Measurements from ENCODE around the gene TFDP1.

TFDP1 gene

DNA sequence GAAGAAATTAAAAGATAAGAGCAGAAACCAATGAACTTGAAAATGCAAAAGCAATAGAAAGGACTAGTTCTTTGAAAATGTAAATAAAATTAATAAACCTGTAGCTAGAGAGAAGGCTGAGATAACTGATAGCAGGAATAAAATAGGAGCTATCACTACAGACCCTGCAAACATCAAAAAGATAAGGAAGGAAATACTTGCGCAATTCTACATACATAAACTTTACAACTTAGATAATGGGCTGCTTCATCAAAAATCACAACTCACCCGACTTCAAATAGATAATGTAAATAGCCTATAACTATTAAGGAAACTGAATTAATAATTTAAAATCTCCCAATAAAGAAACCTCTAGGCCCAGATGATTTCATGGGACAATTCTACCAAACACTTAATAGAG, 77.0 kb downstream of the TFDP1 start:
- TF ChIP-seq, protein P1, sequence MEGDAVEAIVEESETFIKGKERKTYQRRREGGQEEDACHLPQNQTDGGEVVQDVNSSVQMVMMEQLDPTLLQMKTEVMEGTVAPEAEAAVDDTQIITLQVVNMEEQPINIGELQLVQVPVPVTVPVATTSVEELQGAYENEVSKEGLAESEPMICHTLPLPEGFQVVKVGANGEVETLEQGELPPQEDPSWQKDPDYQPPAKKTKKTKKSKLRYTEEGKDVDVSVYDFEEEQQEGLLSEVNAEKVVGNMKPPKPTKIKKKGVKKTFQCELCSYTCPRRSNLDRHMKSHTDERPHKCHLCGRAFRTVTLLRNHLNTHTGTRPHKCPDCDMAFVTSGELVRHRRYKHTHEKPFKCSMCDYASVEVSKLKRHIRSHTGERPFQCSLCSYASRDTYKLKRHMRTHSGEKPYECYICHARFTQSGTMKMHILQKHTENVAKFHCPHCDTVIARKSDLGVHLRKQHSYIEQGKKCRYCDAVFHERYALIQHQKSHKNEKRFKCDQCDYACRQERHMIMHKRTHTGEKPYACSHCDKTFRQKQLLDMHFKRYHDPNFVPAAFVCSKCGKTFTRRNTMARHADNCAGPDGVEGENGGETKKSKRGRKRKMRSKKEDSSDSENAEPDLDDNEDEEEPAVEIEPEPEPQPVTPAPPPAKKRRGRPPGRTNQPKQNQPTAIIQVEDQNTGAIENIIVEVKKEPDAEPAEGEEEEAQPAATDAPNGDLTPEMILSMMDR (conservative IDR thresholded peaks at IDR 0.05; ENCODE audit: control insufficient read depth, insufficient read depth, low read depth, low read length): no peak
- no peak for DNase-seq (ENCODE audit: low read depth)

DNA sequence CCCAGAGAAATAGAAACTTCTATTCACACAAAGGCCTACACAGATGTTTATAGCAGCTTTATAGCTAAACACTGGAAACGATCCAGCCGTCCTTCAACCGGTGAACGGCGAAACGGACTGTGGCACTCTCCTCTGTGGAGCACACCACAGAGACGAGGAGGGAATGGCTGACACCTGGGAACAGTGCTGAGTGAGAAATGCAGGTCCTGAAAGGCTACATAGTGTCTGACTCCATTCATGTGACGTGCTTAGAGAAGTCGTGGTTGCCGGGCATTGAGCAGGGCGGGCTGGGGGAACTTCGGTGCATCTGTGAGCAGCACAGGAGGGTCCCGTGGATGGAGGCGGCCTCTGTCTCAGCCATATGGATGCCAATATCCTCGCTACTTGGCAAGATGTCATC, 79.4 kb downstream of the TFDP1 start:
- no peak for DNase-seq (ENCODE audit: low read depth)
- H3K4me3 ChIP-seq (ENCODE audit: control insufficient read depth, low read depth, low read length): no peak overlapping the region
- TF ChIP-seq, protein P1 (conservative IDR thresholded peaks at IDR 0.05; ENCODE audit: control insufficient read depth, insufficient read depth, low read depth, low read length): no peak

More for the DNA sequence above, 77.0 kb downstream of the TFDP1 start:
- no peak overlapping the region for H3K4me3 ChIP-seq (ENCODE audit: control insufficient read depth, low read depth, low read length)

DNA sequence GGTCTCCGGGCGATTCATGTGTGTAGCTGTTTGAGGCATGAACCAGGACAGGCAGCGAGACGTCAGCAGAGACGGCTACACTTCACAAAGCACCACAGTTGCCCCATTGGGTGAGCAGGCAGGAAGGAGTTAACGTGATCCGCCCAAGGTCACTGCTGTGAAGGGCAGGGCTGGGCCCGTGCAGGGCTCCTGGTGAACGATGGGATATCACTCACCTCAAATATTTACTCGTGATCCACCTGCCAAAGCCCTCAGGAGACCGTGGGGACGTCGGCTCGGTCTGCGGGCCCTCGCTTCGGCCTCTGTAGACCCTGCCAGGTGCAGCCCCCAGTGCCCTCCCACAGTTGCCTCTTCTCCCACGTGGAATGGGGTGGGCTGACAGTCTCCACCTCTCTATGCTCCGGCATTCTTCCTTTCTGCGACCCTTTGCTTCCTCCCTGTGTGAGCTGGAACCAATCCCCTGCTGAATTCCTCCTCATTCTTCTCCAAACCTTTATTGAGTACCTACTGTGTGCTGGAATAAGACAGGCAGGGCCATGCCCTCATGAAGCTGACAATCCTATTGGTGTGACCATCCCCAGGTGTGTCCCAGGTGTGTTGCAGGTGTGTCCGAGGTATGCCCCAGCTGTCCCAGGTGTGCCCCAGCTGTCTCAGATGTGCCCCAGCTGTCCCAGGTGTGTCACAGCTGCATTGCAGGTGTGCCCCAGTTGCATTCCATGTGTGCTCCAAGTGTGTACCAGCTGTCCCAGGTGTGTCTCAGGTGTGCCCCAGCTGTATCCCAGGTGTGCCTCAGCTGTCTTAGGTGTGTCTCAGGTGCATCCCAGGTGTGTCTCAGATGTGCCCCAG, 80.4 kb downstream of the TFDP1 start:
- DNase-seq (ENCODE audit: low read depth): no peak
- TF ChIP-seq, protein P1 (conservative IDR thresholded peaks at IDR 0.05; ENCODE audit: control insufficient read depth, insufficient read depth, low read depth, low read length): no peak
- no peak overlapping the region for H3K4me3 ChIP-seq (ENCODE audit: control insufficient read depth, low read depth, low read length)

DNA sequence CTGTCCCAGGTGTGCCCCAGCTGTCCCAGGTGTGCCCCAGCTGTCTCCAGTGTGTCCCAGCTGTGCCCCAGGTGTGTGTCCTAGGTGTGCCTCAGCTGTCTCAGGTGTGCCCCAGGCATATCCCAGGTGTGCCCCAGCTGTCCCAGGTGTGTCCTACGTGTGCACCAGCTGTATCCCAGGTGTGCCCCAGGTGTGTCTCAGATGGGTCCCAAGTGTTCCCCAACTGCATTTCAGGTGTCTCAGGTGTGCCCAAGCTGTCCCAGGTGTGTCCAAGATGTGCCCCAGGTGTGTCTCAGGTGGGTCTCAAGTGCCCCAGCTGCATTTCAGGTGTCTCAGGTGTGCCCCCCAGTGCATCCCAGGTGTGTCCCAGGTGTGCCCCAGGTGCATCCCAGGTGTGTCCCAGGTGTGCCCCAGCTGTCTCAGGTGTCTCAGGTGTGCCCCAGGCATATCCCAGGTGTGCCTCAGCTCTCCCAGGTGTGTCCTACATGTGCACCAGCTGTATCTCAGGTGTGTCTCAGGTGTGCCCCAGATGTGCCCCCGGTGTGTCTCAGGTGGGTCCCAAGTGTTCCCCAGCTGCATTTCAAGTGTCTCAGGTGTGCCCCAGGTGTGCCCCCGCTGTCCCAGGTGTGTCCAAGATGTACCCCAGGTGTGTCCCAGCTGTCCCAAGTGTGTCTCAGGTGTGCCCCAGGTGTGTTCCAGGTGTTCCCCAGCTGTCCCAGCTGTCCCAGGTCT, 81.2 kb downstream of the TFDP1 start:
- TF ChIP-seq, protein P1 (conservative IDR thresholded peaks at IDR 0.05; ENCODE audit: control insufficient read depth, insufficient read depth, low read depth, low read length): no peak
- DNase-seq (ENCODE audit: low read depth): no peak
- H3K4me3 ChIP-seq (ENCODE audit: control insufficient read depth, low read depth, low read length): no peak overlapping the region

DNA sequence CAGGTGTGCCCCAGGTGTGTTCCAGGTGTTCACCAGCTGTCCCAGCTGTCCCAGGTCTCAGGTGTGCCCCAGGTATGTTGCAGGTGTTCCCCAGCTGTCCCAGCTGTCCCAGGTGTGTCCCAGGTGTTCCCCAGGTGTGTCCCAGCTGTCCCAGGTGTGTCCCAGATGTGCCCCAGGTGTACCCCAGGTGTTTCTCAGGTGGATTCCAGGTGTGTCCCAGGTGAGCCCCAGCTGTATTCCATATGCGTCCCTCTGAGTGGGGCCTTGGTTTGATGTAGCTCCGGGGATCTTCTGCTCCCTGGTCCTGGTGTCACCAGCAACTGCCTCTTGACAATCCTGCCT, 81.7 kb downstream of the TFDP1 start:
- H3K4me3 ChIP-seq (ENCODE audit: control insufficient read depth, low read depth, low read length): no peak overlapping the region
- TF ChIP-seq, protein P1 (conservative IDR thresholded peaks at IDR 0.05; ENCODE audit: control insufficient read depth, insufficient read depth, low read depth, low read length): no peak
- DNase-seq (ENCODE audit: low read depth): no peak

DNA sequence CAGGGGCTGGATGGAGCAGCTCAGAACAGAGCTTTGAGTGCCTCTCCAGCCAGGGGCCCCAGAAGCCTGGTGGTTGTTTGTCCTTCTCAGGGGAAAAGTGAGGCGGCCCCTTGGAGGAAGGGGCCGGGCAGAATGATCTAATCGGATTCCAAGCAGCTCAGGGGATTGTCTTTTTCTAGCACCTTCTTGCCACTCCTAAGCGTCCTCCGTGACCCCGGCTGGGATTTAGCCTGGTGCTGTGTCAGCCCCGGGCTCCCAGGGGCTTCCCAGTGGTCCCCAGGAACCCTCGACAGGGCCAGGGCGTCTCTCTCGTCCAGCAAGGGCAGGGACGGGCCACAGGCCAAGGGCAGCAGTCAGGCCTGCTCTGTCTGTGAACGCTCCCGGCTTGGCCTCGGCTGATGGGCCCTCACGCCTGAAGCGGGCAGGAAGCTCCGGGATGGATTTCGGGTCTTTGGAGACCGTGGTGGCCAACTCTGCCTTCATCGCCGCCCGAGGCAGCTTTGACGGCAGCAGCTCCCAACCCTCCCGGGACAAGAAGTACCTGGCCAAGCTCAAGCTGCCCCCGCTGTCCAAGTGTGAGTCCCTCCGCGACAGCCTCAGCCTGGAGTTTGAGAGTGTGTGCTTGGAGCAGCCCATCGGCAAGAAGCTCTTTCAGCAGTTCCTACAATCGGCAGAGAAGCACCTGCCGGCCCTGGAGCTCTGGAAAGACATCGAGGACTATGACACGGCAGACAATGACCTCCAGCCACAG, 82.6 kb downstream of the TFDP1 start, which contains the start of gene GRK1:
Gene GRK1 (plus strand): TSS at position 269 of the 751 bp plus-strand sequence. CDS start 168 bp downstream, at position 437.
- no peak for DNase-seq (ENCODE audit: low read depth)
- no peak within 1 kb of the TSS for H3K4me3 ChIP-seq (ENCODE audit: control insufficient read depth, low read depth, low read length)
- TF ChIP-seq, protein P1 (conservative IDR thresholded peaks at IDR 0.05; ENCODE audit: control insufficient read depth, insufficient read depth, low read depth, low read length): no peak

Measured in fibroblast of mammary gland (primary cell).